HG02970 (cell line): Measurements from ENCODE around the gene DDB1.

Experiments
- ATAC-seq: cut with Tn5 transposase; IDR thresholded peaks from one replicate; pipeline ENCODE4 v1.9.1; 2021; ENCODE audit warnings: mild to moderate bottlenecking, moderate library complexity, moderate number of reproducible peaks; ENCODE audit not compliant: unreplicated experiment, low FRiP score

Gene DDB1

GRCh38 chr11:61302550-61302949 is 30.4 kb downstream of the DDB1 start:
- ATAC-seq: no peak

GRCh38 chr11:61298663-61299244 is 34.2 kb downstream of the DDB1 start:
- no peak for ATAC-seq

GRCh38 chr11:61297746-61298145 is 35.2 kb downstream of the DDB1 start:
- ATAC-seq: no peak

- no peak for ATAC-seq
These were observed 35.6 kb downstream of the DDB1 start for GRCh38 chr11:61297341-61297740.

GRCh38 chr11:61295596-61295926 is 37.3 kb downstream of the DDB1 start:
- no peak for ATAC-seq

GRCh38 chr11:61294717-61295595 is 37.9 kb downstream of the DDB1 start, which contains the start of gene VWCE:
Gene VWCE (minus strand): TSS chr11:61295316. CDS start chr11:61295037, 279 bp downstream.
- no peak for ATAC-seq

GRCh38 chr11:61293867-61294716 is 38.8 kb downstream of the DDB1 start:
- ATAC-seq: no peak

- ATAC-seq: no peak
These were observed 40.5 kb downstream of the DDB1 start for GRCh38 chr11:61292356-61292755.

- ATAC-seq: no peak
These were observed 41.8 kb downstream of the DDB1 start for GRCh38 chr11:61290905-61291690.

GRCh38 chr11:61287338-61287977 is 45.4 kb downstream of the DDB1 start:
- ATAC-seq: no peak

GRCh38 chr11:61283613-61284012 is 49.3 kb downstream of the DDB1 start:
- ATAC-seq: no peak

GRCh38 chr11:61281581-61282250 is 51.2 kb downstream of the DDB1 start:
- no peak for ATAC-seq

GRCh38 chr11:61280883-61281580 is 51.9 kb downstream of the DDB1 start:
- ATAC-seq: no peak

GRCh38 chr11:61279934-61280659 is 52.8 kb downstream of the DDB1 start:
- no peak for ATAC-seq

GRCh38 chr11:61278001-61278470 is 54.9 kb downstream of the DDB1 start:
- ATAC-seq: no peak

GRCh38 chr11:61277186-61278000 is 55.5 kb downstream of the DDB1 start:
- no peak for ATAC-seq

- no peak for ATAC-seq
These were observed 57.7 kb downstream of the DDB1 start for GRCh38 chr11:61275191-61275590.
